Uterus (tissue), 4 donors: ENCODE measurements around the gene NEUROD4. TPM values are rescaled to one million over a fixed set of nuclear protein-coding genes. Genes with fewer than 3 reads are reported as not detected.

Source experiments
- total RNA-seq, 4 donors: library from RNA; depleted of rRNA in 3 of 4; stranded (reverse); fragments of >200 nt in 3 of 4; gene quantifications; one replicate each; pipeline versions ENCODE4 v1.1.0 to v1.2.4, GENCODE V29; 2014 to 2023
- donor health status: DM: yes; HTN: yes; CAD: no.

The NEUROD4 gene
- total RNA-seq, 4 donors from 2014 or later: not detected

Other genes starting within 250 kb of the NEUROD4 start
- not detected for gene MUCL1, start 165.5 kb upstream of the NEUROD4 start, total RNA-seq
- gene TESPA1, start 35.2 kb upstream of the NEUROD4 start, total RNA-seq: 1 to 10 TPM in 1 of 4 donors, not detected in 3; 1.4 TPM
- not detected for gene OR9K2, start 106.4 kb downstream of the NEUROD4 start, total RNA-seq
- not detected for gene OR10A7, start 201.1 kb downstream of the NEUROD4 start, total RNA-seq
- not detected for gene OR6C74, start 224.6 kb downstream of the NEUROD4 start, total RNA-seq